Right ventricle myocardium superior (tissue), 1 donor: ENCODE data around the gene DIP2C. TPM values are rescaled to one million over a fixed set of nuclear protein-coding genes. Genes with fewer than 3 reads are reported as not detected.
"Not testable (repeated sequence)": the region's sequence is repeated elsewhere in the genome, so short reads cannot be mapped to it uniquely, and the experiment has no call there.

Experiments used
- ATAC-seq: fragments of 200-7000 bp; cut with Tn5 transposase; one replicate; pipeline ENCODE4 v1.9.1; 2020; ENCODE audit warnings: mild to moderate bottlenecking; ENCODE audit not compliant: poor library complexity
- DNase-seq: peaks from one replicate; pipeline ENCODE4 v3.0.0-alpha.2; 2020
- intact Hi-C: fragments of 100-400 bp; cut with DNase I; formaldehyde crosslinking; loops from one replicate; pipeline ENCODE4 v1.11.2; 2022
- total RNA-seq: library from RNA; stranded (reverse); fragmentation: NEBNext Ultra II Directional; extraction: Animal tissue kit (Norgen Biotek cat#: 25700); gene quantifications from one replicate; pipeline ENCODE4 v1.2.1, GENCODE V29; 2021
- donor health status: DM: no; HTN: yes; CAD: no; lungs with severe emphysema.

The DIP2C gene
- total RNA-seq, 1 donor from 2014 or later, result 29.1 TPM

GRCh38 chr10:368579-369220 lies 320.8 kb downstream of the DIP2C start:
- ATAC-seq (no peak), DNase-seq (no peak)
- intact Hi-C loops, result no loop called here

GRCh38 chr10:368107-368506 lies 321.4 kb downstream of the DIP2C start:
- intact Hi-C loops, ATAC-seq, DNase-seq: not testable (repeated sequence)

GRCh38 chr10:367636-368035 lies 321.8 kb downstream of the DIP2C start:
- intact Hi-C loops, result no loop called here
- ATAC-seq (no peak), DNase-seq (no peak)

- DNase-seq (no peak), ATAC-seq (no peak)
- intact Hi-C loops, result no loop called here
These were observed 323.3 kb downstream of the DIP2C start for GRCh38 chr10:366186-366585.

- ATAC-seq (no peak), DNase-seq (no peak)
- intact Hi-C loops, result no loop called here
These were observed 325.1 kb downstream of the DIP2C start for GRCh38 chr10:364267-364775.

GRCh38 chr10:363152-363551 lies 326.3 kb downstream of the DIP2C start:
- no peak for ATAC-seq
- DNase-seq, result no peak
- intact Hi-C loops, result no loop called here

GRCh38 chr10:361203-362081 lies 328.0 kb downstream of the DIP2C start:
- intact Hi-C loops, result no loop called here
- ATAC-seq (no peak), DNase-seq (no peak)

GRCh38 chr10:360653-361052 lies 328.8 kb downstream of the DIP2C start:
- ATAC-seq (no peak), DNase-seq (no peak)

GRCh38 chr10:359762-360161 lies 329.7 kb downstream of the DIP2C start:
- no peak for ATAC-seq
- no peak for DNase-seq
- intact Hi-C loops, result no loop called here

More at GRCh38 chr10:360653-361052, 328.8 kb downstream of the DIP2C start:
- intact Hi-C loops, result no loop called here

GRCh38 chr10:359093-359492 lies 330.4 kb downstream of the DIP2C start:
- ATAC-seq (no peak), DNase-seq (no peak)
- intact Hi-C loops, result no loop called here

GRCh38 chr10:357201-357950 lies 332.1 kb downstream of the DIP2C start:
- DNase-seq (no peak), ATAC-seq (no peak)
- intact Hi-C loops, result no loop called here

- intact Hi-C loops, result no loop called here
- ATAC-seq, result no peak
- no peak for DNase-seq
These were observed 333.0 kb downstream of the DIP2C start for GRCh38 chr10:356452-356851.

- DNase-seq (no peak), ATAC-seq (no peak)
- intact Hi-C loops, result no loop called here
These were observed 334.4 kb downstream of the DIP2C start for GRCh38 chr10:354901-355617.

GRCh38 chr10:352476-353235 lies 336.8 kb downstream of the DIP2C start:
- intact Hi-C loops, result no loop called here
- DNase-seq (no peak), ATAC-seq (no peak)

- ATAC-seq (no peak), DNase-seq (no peak)
- intact Hi-C loops, result no loop called here
These were observed 337.6 kb downstream of the DIP2C start for GRCh38 chr10:351770-352334.

- ATAC-seq, result no peak
- no peak for DNase-seq
- intact Hi-C loops, result no loop called here
These were observed 338.4 kb downstream of the DIP2C start for GRCh38 chr10:350981-351501.

- ATAC-seq (no peak), DNase-seq (no peak)
- intact Hi-C loops, result no loop called here
These were observed 340.4 kb downstream of the DIP2C start for GRCh38 chr10:349081-349480.
